ENCODE results near the gene DNAAF1.
"Not testable (repeated sequence)": the region's sequence is repeated elsewhere in the genome, so short reads cannot be mapped to it uniquely, and the experiment has no call there.

The DNAAF1 gene

DNA sequence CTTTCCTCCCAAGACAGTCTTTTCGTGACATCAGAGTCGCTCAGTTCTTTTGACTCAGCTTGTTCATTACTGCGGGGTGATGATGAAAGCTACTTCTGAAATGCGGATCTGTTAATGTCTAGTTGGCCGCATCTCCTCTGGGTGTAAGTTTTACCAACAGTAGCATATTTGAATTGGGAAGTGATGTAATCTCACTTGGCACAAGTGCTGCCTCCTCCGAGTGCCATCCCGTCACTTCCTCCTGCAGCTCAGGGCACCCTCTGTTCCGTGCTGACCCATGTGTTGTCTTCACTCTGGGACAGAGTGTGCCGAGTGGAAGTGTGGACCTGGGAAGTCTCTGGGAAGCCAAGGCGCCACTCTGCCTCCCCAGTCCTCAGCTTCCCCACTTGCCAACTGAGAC is 54.8 kb downstream of the DNAAF1 start:
- H3K9ac ChIP-seq (ENCODE audit: low read depth, low read length, poor library complexity, severe bottlenecking): no peak overlapping the region
- H4K20me1 ChIP-seq (ENCODE audit: insufficient read depth, low read length, poor library complexity, severe bottlenecking): no peaks in the 10 kb centered on the region
- no peaks in the 10 kb centered on the region for H3K27me3 ChIP-seq (ENCODE audit: insufficient read depth, low read length, poor library complexity, severe bottlenecking)
- H3K79me2 ChIP-seq (ENCODE audit: insufficient read depth, low read length): no peaks in the 10 kb centered on the region
- no peak for TF ChIP-seq EZH2phosphoT487 (IDR thresholded peaks at IDR 0.05; ENCODE audit: borderline replicate concordance)
- TF ChIP-seq, protein P1, sequence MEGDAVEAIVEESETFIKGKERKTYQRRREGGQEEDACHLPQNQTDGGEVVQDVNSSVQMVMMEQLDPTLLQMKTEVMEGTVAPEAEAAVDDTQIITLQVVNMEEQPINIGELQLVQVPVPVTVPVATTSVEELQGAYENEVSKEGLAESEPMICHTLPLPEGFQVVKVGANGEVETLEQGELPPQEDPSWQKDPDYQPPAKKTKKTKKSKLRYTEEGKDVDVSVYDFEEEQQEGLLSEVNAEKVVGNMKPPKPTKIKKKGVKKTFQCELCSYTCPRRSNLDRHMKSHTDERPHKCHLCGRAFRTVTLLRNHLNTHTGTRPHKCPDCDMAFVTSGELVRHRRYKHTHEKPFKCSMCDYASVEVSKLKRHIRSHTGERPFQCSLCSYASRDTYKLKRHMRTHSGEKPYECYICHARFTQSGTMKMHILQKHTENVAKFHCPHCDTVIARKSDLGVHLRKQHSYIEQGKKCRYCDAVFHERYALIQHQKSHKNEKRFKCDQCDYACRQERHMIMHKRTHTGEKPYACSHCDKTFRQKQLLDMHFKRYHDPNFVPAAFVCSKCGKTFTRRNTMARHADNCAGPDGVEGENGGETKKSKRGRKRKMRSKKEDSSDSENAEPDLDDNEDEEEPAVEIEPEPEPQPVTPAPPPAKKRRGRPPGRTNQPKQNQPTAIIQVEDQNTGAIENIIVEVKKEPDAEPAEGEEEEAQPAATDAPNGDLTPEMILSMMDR (conservative IDR thresholded peaks at IDR 0.05; ENCODE audit: low read length): no peak
- no peaks in the 10 kb centered on the region for H3K9me2 ChIP-seq (replicated peaks; ENCODE audit: low read depth, low read length)
- H3K4me1 ChIP-seq (ENCODE audit: insufficient read depth, low read length, poor library complexity, severe bottlenecking): no peaks in the 10 kb centered on the region
- H3K36me3 ChIP-seq (ENCODE audit: insufficient read depth, low read length): no peaks in the 10 kb centered on the region
- no peaks in the 10 kb centered on the region for H3F3A ChIP-seq (ENCODE audit: low read depth)
- H3K9me3 ChIP-seq (ENCODE audit: insufficient read depth, low read depth, low read length): no peaks in the 10 kb centered on the region
- H3K4me3 ChIP-seq (ENCODE audit: low read length, poor library complexity, severe bottlenecking): no peak overlapping the region
- H2AFZ ChIP-seq (ENCODE audit: low read length): no peak overlapping the region
- H3K4me2 ChIP-seq (ENCODE audit: low read depth, low read length, poor library complexity, severe bottlenecking): no peak overlapping the region

DNA sequence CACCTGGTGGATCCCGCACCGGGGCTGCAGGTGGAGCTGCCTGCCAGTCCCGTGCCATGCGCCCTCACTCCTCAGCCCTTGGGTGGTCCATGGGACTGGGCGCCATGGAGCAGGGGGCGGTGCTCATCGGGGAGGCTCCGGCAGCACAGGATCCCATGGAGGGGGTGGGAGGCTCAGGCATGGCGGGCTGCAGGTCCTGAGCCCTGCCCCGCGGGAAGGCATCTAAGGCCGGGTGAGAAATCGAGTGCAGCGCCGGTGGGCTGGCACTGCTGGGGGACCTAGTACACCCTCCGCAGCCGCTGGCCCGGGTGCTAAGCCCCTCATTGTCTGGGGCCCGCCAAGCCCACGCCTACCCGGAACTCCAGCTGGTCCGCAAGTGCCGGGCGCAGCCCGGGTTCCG is 59.4 kb downstream of the DNAAF1 start:
- not testable (repeated sequence) for H3K4me3 ChIP-seq (ENCODE audit: low read length, poor library complexity, severe bottlenecking); H3F3A ChIP-seq (ENCODE audit: low read depth); H4K20me1 ChIP-seq (ENCODE audit: insufficient read depth, low read length, poor library complexity, severe bottlenecking); H3K9me3 ChIP-seq (ENCODE audit: insufficient read depth, low read depth, low read length); H3K4me2 ChIP-seq (ENCODE audit: low read depth, low read length, poor library complexity, severe bottlenecking); H3K27me3 ChIP-seq (ENCODE audit: insufficient read depth, low read length, poor library complexity, severe bottlenecking); H3K9me2 ChIP-seq (replicated peaks; ENCODE audit: low read depth, low read length); H3K36me3 ChIP-seq (ENCODE audit: insufficient read depth, low read length); H3K4me1 ChIP-seq (ENCODE audit: insufficient read depth, low read length, poor library complexity, severe bottlenecking); H3K9ac ChIP-seq (ENCODE audit: low read depth, low read length, poor library complexity, severe bottlenecking); H3K79me2 ChIP-seq (ENCODE audit: insufficient read depth, low read length); H2AFZ ChIP-seq (ENCODE audit: low read length)

DNA sequence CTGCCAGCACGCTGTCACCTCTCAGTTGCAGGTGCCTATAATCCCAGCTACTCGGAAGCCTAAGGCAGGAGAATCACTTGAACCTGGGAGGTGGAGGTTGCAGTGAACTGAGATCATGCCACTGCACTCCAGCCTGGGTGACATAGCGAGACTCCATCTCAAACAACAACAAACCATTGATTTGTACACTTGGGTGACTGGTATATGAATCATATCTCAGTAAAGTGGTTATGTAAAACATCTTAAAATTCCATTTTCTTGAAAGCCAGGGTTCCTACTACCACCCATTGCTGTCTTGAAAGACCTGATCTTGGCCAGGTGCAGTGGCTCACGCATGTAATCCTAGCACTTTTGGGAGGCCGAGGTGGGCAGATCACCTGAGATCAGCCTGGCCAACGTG is 60.0 kb downstream of the DNAAF1 start:
- not testable (repeated sequence) for H3K4me1 ChIP-seq (ENCODE audit: insufficient read depth, low read length, poor library complexity, severe bottlenecking); H3K4me2 ChIP-seq (ENCODE audit: low read depth, low read length, poor library complexity, severe bottlenecking); H4K20me1 ChIP-seq (ENCODE audit: insufficient read depth, low read length, poor library complexity, severe bottlenecking); H2AFZ ChIP-seq (ENCODE audit: low read length); H3K9me2 ChIP-seq (replicated peaks; ENCODE audit: low read depth, low read length); H3K9ac ChIP-seq (ENCODE audit: low read depth, low read length, poor library complexity, severe bottlenecking); H3K4me3 ChIP-seq (ENCODE audit: low read length, poor library complexity, severe bottlenecking); H3K36me3 ChIP-seq (ENCODE audit: insufficient read depth, low read length); H3K79me2 ChIP-seq (ENCODE audit: insufficient read depth, low read length); H3K27me3 ChIP-seq (ENCODE audit: insufficient read depth, low read length, poor library complexity, severe bottlenecking); H3K9me3 ChIP-seq (ENCODE audit: insufficient read depth, low read depth, low read length); H3F3A ChIP-seq (ENCODE audit: low read depth)

DNA sequence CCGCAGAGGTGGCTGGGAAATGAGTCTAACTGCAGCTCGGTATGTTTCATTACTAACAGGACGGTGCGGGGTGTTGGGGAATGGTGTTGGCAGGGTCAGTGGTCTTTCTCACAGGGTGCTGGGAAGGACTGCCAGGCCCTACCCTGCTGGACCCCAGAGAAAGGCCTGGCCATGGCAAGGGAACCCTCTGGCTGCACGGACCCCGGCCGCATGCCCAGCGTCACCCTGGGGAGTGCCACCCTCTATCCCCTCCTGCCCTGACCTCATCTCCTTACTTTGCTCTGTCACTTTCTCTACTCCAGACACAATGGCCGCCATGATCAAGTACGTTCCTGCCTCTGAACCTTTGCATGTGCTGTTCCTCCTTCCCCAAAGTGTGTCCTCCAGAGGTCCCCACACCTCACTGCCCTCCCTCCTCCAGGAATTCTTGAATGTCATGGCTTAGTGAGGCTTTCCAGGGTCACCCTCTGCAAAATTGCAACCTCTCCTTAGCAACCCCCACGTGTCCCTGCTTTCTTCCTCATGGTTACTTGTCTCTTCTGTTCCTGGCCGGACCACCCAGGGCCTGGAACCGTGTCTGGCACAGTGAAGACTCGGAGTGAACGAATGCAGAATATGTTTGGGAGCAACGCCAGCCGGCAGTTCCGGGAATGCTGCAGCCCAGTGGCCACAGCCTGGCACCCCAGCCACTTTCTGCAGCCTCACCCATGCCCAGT is 61.0 kb downstream of the DNAAF1 start:
- TF ChIP-seq, protein P1 (conservative IDR thresholded peaks at IDR 0.05; ENCODE audit: low read length): no peak
- no peak for TF ChIP-seq EZH2phosphoT487 (IDR thresholded peaks at IDR 0.05; ENCODE audit: borderline replicate concordance)
- no peaks in the 10 kb centered on the region for H4K20me1 ChIP-seq (ENCODE audit: insufficient read depth, low read length, poor library complexity, severe bottlenecking)
- no peaks in the 10 kb centered on the region for H3K27me3 ChIP-seq (ENCODE audit: insufficient read depth, low read length, poor library complexity, severe bottlenecking)
- H3K36me3 ChIP-seq (ENCODE audit: insufficient read depth, low read length): no peaks in the 10 kb centered on the region
- no peaks in the 10 kb centered on the region for H3K79me2 ChIP-seq (ENCODE audit: insufficient read depth, low read length)
- H3K4me3 ChIP-seq (ENCODE audit: low read length, poor library complexity, severe bottlenecking): no peak overlapping the region
- H3K9ac ChIP-seq (ENCODE audit: low read depth, low read length, poor library complexity, severe bottlenecking): no peak overlapping the region
- H3K4me1 ChIP-seq (ENCODE audit: insufficient read depth, low read length, poor library complexity, severe bottlenecking): no peaks in the 10 kb centered on the region
- no peaks in the 10 kb centered on the region for H3F3A ChIP-seq (ENCODE audit: low read depth)
- no peaks in the 10 kb centered on the region for H3K9me2 ChIP-seq (replicated peaks; ENCODE audit: low read depth, low read length)
- H3K4me2 ChIP-seq (ENCODE audit: low read depth, low read length, poor library complexity, severe bottlenecking): no peak overlapping the region
- H2AFZ ChIP-seq (ENCODE audit: low read length): no peak overlapping the region
- H3K9me3 ChIP-seq (ENCODE audit: insufficient read depth, low read depth, low read length): no peaks in the 10 kb centered on the region

Data from Loucy (cell line).